Rectal smooth muscle tissue (tissue), 1 donor: ENCODE results near the gene GPC6.

ENCODE experiments used
- H3K27ac ChIP-seq: one replicate; pipeline ENCODE4 v1.7.0; 2013; ENCODE audit warnings: low read depth, low read length, inconsistent platforms
- H3K27me3 ChIP-seq: one replicate; pipeline ENCODE4 v1.7.0; 2013; ENCODE audit warnings: low read length; ENCODE audit not compliant: control insufficient read depth, insufficient read depth
- H3K36me3 ChIP-seq: one replicate; pipeline ENCODE4 v1.7.0; 2013; ENCODE audit warnings: low read length; ENCODE audit not compliant: control insufficient read depth, insufficient read depth
- H3K4me1 ChIP-seq: one replicate; pipeline ENCODE4 v1.7.0; 2013; ENCODE audit warnings: low read length; ENCODE audit not compliant: control insufficient read depth, insufficient read depth
- H3K4me3 ChIP-seq: one replicate; pipeline ENCODE4 v1.7.0; 2013; ENCODE audit warnings: low read length
- H3K9ac ChIP-seq: one replicate; pipeline ENCODE4 v1.7.0; 2013; ENCODE audit warnings: low read length

Gene GPC6

GRCh38 chr13:93715866-93716265 is 489.3 kb downstream of the GPC6 start:
- Histone ChIP-seq H3K27ac (no peak overlapping the region), H3K4me3 (no peak overlapping the region), H3K9ac (no peak overlapping the region), H3K36me3 (no peaks in the 10 kb centered on the region), H3K27me3 (no peaks in the 10 kb centered on the region), H3K4me1 (no peaks in the 10 kb centered on the region)

- H3K36me3 ChIP-seq: no peaks in the 10 kb centered on the region
- no peak overlapping the region for H3K9ac ChIP-seq
- H3K27ac ChIP-seq: no peak overlapping the region
- H3K4me1 ChIP-seq: no peaks in the 10 kb centered on the region
- H3K4me3 ChIP-seq: no peak overlapping the region
- no peaks in the 10 kb centered on the region for H3K27me3 ChIP-seq
Measured at GRCh38 chr13:93716623-93717022, 490.0 kb downstream of the GPC6 start.

GRCh38 chr13:93721483-93721882 is 494.9 kb downstream of the GPC6 start:
- H3K4me3 ChIP-seq: no peak overlapping the region
- H3K36me3 ChIP-seq: no peaks in the 10 kb centered on the region
- no peaks in the 10 kb centered on the region for H3K4me1 ChIP-seq
- H3K27ac ChIP-seq: no peak overlapping the region
- no peaks in the 10 kb centered on the region for H3K27me3 ChIP-seq
- no peak overlapping the region for H3K9ac ChIP-seq

- Histone ChIP-seq H3K36me3 (no peaks in the 10 kb centered on the region), H3K4me1 (no peaks in the 10 kb centered on the region), H3K9ac (no peak overlapping the region), H3K27ac (no peak overlapping the region), H3K4me3 (no peak overlapping the region), H3K27me3 (no peaks in the 10 kb centered on the region)
Measured at GRCh38 chr13:93723316-93723715, 496.7 kb downstream of the GPC6 start.

GRCh38 chr13:93724187-93724586 is 497.6 kb downstream of the GPC6 start:
- no peaks in the 10 kb centered on the region for H3K27me3 ChIP-seq
- no peaks in the 10 kb centered on the region for H3K4me1 ChIP-seq
- no peak overlapping the region for H3K9ac ChIP-seq
- no peaks in the 10 kb centered on the region for H3K36me3 ChIP-seq
- H3K27ac ChIP-seq: no peak overlapping the region
- H3K4me3 ChIP-seq: no peak overlapping the region

GRCh38 chr13:93726173-93726957 is 499.8 kb downstream of the GPC6 start:
- Histone ChIP-seq H3K9ac (no peak overlapping the region), H3K36me3 (no peaks in the 10 kb centered on the region), H3K27ac (no peak overlapping the region), H3K27me3 (no peaks in the 10 kb centered on the region), H3K4me3 (peak overlapping the region; percentile 7), H3K4me1 (no peaks in the 10 kb centered on the region)

- Histone ChIP-seq H3K27ac (no peak overlapping the region), H3K4me3 (no peak overlapping the region), H3K4me1 (no peaks in the 10 kb centered on the region), H3K9ac (no peak overlapping the region), H3K27me3 (no peaks in the 10 kb centered on the region), H3K36me3 (no peaks in the 10 kb centered on the region)
Measured at GRCh38 chr13:93727211-93728141, 500.9 kb downstream of the GPC6 start.

- Histone ChIP-seq H3K4me1 (no peaks in the 10 kb centered on the region), H3K27me3 (no peaks in the 10 kb centered on the region), H3K27ac (no peak overlapping the region), H3K9ac (no peak overlapping the region), H3K36me3 (no peaks in the 10 kb centered on the region), H3K4me3 (no peak overlapping the region)
Measured at GRCh38 chr13:93729383-93729782, 502.8 kb downstream of the GPC6 start.

- no peak overlapping the region for H3K9ac ChIP-seq
- H3K4me1 ChIP-seq: no peaks in the 10 kb centered on the region
- H3K27me3 ChIP-seq: no peaks in the 10 kb centered on the region
- H3K27ac ChIP-seq: no peak overlapping the region
- no peaks in the 10 kb centered on the region for H3K36me3 ChIP-seq
- no peak overlapping the region for H3K4me3 ChIP-seq
Measured at GRCh38 chr13:93730780-93731179, 504.2 kb downstream of the GPC6 start.

- H3K4me3 ChIP-seq: no peak overlapping the region
- H3K27me3 ChIP-seq: no peaks in the 10 kb centered on the region
- H3K27ac ChIP-seq: no peak overlapping the region
- H3K9ac ChIP-seq: no peak overlapping the region
- no peaks in the 10 kb centered on the region for H3K4me1 ChIP-seq
- H3K36me3 ChIP-seq: no peaks in the 10 kb centered on the region
Measured at GRCh38 chr13:93732186-93732585, 505.6 kb downstream of the GPC6 start.

GRCh38 chr13:93736081-93736480 is 509.5 kb downstream of the GPC6 start:
- Histone ChIP-seq H3K27me3 (no peaks in the 10 kb centered on the region), H3K27ac (no peak overlapping the region), H3K4me1 (no peaks in the 10 kb centered on the region), H3K4me3 (no peak overlapping the region), H3K9ac (no peak overlapping the region), H3K36me3 (no peaks in the 10 kb centered on the region)

- no peaks in the 10 kb centered on the region for H3K36me3 ChIP-seq
- no peak overlapping the region for H3K4me3 ChIP-seq
- no peak overlapping the region for H3K27ac ChIP-seq
- no peaks in the 10 kb centered on the region for H3K27me3 ChIP-seq
- H3K4me1 ChIP-seq: no peaks in the 10 kb centered on the region
- H3K9ac ChIP-seq: no peak overlapping the region
Measured at GRCh38 chr13:93736909-93737308, 510.3 kb downstream of the GPC6 start.
